Measurements from ENCODE around the gene TBX2.
"Not testable (repeated sequence)": the region's sequence is repeated elsewhere in the genome, so short reads cannot be mapped to it uniquely, and the experiment has no call there.

TBX2 gene

DNA sequence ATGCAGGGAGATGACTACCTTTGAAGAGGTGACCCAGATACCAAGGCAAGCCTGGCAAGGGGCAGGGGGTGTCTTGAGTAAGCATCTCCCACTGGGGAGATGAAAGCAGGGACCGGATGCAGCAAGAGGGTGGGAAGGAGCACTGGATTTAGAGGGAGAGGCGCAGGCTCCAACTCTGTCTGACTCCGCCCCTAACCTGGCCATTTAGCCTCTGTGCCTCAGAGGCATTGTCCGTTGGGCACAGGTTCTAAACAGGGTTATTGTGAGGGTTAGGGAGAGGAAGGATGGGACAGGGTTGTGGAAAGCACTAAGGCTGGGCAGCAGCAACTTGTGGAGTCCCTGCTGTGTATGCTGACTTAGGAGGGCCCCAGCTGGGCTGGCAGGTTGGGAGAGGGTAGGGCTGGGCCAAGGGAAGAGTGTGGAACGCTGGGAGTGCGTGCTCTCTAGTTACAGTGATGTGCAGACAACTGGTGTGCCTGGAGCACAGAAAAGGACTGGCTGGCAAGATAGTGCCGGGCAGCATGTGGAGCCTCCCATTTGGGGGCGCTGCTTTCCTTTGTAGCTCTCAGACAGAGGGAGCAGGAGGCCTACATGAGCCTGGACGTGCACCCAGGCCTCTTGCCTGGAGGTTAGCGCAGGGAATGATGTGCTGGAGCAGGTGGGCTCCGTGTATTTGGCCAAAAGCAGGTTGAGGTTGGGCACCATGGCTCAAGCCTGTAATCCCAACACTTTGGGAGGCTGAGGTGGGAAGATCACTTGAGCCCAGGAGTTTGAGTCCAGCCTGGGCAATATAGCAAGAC, 26.2 kb downstream of the TBX2 start:
- in situ Hi-C loops (cut with MboI; ENCODE audit: low sequenced_read_pairs): no loop called here

DNA sequence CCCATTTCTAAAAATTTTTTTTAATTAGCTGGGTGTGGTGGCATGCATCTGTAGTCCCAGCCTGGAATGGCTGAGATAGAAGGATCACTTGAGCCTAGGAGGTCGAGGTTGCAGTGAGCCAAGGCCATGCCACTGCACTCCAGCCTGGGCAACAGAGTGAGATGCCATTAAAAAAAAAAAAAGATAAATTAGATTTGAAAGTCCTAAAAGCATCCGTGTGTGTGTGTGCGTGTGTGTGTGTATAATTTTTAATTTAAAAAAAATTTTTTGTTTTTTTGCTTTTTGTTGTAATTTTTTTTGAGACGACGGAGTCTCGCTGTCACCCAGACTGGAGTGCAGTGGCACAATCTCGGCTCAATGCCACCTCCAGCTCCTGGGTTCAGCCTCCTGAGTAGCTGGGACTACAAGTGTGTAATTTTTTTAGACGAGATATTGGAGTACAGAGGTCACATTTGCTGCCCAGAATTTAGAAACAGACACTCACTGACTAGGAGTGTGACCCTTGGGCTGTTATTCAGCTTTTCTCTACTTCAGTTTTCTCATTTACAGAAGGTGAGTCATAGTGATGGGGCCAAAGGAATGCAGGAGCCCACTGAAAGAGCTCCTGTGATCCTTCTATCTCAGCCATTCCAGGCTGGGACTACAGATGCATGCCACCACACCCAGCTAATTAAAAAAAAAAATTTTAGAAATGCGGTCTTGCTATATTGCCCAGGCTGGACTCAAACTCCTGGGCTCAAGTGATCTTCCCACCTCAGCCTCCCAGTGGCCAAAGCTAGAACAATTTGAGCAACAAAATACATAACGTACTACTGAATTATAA, 27.1 kb downstream of the TBX2 start:
- in situ Hi-C loops (cut with MboI; ENCODE audit: low sequenced_read_pairs): no loop called here

- in situ Hi-C loops (cut with MboI; ENCODE audit: low sequenced_read_pairs): no loop called here
Measured at GRCh38 chr17:61427567-61427966, 27.9 kb downstream of the TBX2 start.

- in situ Hi-C loops (cut with MboI; ENCODE audit: low sequenced_read_pairs): no loop called here
Measured at GRCh38 chr17:61429274-61429673, 29.6 kb downstream of the TBX2 start.

GRCh38 chr17:61429831-61430230, 30.2 kb downstream of the TBX2 start:
- in situ Hi-C loops (cut with MboI; ENCODE audit: low sequenced_read_pairs): not testable (repeated sequence)

- in situ Hi-C loops (cut with MboI; ENCODE audit: low sequenced_read_pairs): no loop called here
Measured at GRCh38 chr17:61431594-61432311, 32.1 kb downstream of the TBX2 start.

- in situ Hi-C loops (cut with MboI; ENCODE audit: low sequenced_read_pairs): no loop called here
Measured at GRCh38 chr17:61436273-61436672, 36.6 kb downstream of the TBX2 start.

GRCh38 chr17:61436995-61437704, 37.5 kb downstream of the TBX2 start:
- in situ Hi-C loops (cut with MboI; ENCODE audit: low sequenced_read_pairs): no loop called here

- in situ Hi-C loops (cut with MboI; ENCODE audit: low sequenced_read_pairs): no loop called here
Measured at GRCh38 chr17:61440697-61441096, 41.1 kb downstream of the TBX2 start.

- in situ Hi-C loops (cut with MboI; ENCODE audit: low sequenced_read_pairs): not testable (repeated sequence)
Measured at GRCh38 chr17:61441507-61441906, 41.9 kb downstream of the TBX2 start.

DNA sequence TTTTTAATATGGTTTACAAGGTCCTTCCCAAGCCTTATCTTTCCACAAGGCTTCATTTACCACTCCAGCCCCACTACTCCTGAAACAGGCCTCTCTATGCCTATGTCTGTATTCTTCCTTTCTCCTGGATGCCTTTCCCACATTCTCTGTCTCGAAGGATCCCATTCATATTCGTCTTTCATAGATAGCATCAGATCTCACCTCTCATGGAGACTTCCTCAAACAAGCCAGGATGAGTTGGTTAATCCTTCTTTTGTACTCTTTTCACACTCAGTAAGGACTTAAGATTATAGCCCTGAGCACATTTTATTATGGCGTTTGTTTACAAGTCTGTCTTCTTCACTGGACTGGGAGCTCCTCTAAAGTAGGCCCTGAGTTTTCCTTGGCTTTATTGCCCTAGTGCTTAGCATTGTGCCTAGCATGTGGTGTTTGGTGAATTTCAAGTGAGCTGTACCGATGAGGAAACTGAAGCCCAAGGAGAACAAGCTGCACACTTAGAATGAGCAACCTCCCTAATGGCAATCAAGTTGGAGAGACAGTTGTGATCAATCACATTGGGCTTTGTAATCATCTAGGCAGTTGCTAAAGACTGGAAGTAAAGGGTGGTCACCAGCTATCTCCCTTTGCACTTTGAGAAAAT, 42.6 kb downstream of the TBX2 start:
- in situ Hi-C loops (cut with MboI; ENCODE audit: low sequenced_read_pairs): no loop called here

DNA sequence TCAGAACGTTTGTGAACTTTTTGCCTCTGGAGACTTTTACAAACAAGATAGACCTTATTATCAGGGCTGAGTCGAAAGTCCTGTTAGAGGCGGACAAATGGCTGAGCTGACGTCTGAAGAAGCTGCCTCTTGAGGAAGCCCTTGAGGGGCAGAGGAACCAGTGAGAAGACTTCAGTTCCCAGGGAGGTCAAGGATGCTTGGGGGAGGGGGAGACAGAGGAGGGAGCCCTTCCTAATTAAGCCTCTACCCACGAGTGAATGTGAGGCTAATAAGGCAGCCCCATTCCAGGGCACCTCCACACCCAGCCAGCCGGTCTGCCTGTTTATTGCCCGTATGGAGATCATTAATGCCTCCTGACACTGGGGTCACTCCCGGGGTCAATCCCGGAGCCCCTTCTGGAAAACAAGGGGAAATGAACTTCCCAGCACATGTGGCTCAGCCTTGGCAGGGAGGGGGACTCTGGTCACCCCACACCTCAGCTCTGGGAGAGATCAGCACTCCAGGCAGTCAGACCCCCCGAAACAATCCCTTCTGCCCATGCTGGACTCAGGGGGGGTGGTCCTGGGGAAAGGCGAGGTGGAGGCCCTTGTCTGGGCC, 43.3 kb downstream of the TBX2 start:
- in situ Hi-C loops (cut with MboI; ENCODE audit: low sequenced_read_pairs): no loop called here

DNA sequence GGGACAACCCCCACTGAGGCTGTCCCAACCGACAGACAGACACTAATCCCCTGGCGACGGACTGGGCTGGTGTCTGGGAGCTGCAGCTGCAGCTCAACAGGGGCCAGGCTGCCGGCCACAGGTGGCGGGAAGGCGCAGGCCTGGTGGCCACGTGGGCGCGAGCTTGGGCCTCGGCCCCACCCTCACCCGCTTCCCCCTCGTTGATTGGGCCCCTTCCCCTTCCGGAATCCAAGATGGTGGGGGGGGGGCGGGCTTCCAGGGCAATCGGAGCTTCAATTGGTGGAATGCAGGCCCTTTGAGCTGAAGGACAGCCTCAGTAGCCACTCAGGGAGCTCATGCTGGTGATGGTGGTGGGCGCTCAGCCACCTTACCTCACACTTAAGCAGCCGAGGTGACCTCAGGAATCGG, 43.8 kb downstream of the TBX2 start:
- in situ Hi-C loops (cut with MboI; ENCODE audit: low sequenced_read_pairs): no loop called here

DNA sequence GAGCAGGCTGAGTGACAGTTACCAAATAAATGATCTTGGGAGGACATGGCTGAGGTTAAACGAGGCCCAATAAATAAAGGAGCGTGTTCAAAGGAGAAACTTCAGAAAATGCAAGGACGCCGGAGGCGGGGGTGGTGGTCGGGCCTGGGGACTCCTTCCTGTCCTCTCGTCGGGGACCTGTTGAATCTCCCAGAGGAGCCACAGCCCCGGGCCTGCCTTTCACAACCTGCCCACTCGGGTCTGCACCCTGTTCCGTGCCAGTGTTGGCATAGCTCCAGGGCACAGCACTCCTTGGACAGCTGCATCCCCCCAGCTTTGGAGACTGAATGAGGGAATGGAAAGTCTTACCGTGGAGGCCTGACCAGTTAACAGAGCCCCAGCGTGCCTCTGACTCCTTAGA, 44.4 kb downstream of the TBX2 start:
- in situ Hi-C loops (cut with MboI; ENCODE audit: low sequenced_read_pairs): no loop called here

GRCh38 chr17:61444831-61445230, 45.2 kb downstream of the TBX2 start:
- in situ Hi-C loops (cut with MboI; ENCODE audit: low sequenced_read_pairs): no loop called here

DNA sequence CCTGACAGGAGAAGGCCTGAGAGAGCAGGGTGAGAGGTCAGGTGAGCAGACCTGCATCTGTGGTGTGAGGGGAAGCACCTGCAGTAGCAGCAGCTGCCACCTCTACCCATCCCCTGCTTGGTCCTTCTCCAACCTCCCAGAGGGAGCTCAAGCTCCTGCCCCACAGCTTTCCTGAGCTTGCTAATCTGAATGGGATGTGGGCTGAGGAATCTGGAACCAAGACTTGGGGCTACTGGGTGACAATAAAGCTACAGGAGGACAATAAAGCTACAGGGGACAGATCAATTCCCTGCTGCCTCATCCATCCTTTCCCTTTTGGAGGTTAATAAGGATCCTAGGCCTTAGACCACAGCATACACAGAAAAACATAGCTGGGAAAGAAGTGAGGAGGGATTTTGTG, 47.7 kb downstream of the TBX2 start:
- in situ Hi-C loops (cut with MboI; ENCODE audit: low sequenced_read_pairs): no loop called here

GRCh38 chr17:61448042-61448441, 48.4 kb downstream of the TBX2 start:
- in situ Hi-C loops (cut with MboI; ENCODE audit: low sequenced_read_pairs): no loop called here

DNA sequence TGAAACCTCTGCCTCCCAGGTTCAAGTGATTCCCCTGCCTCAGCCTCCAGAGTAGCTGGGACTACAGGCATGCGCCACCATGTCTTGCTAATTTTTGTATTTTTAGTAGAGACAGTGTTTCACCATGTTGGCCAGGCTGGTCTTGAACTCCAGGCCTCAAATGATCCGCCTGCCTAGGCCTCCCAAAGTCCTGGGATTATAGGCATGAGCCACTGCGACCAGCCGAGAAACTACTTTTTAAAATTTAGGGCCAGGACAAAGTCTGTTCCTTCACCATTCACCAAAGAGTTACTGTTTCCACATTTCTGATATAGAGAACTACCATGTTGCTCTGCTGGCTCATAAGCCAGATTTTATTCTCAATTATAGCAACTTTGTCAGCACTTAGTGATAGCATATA, 49.5 kb downstream of the TBX2 start:
- in situ Hi-C loops (cut with MboI; ENCODE audit: low sequenced_read_pairs): not testable (repeated sequence)

DNA sequence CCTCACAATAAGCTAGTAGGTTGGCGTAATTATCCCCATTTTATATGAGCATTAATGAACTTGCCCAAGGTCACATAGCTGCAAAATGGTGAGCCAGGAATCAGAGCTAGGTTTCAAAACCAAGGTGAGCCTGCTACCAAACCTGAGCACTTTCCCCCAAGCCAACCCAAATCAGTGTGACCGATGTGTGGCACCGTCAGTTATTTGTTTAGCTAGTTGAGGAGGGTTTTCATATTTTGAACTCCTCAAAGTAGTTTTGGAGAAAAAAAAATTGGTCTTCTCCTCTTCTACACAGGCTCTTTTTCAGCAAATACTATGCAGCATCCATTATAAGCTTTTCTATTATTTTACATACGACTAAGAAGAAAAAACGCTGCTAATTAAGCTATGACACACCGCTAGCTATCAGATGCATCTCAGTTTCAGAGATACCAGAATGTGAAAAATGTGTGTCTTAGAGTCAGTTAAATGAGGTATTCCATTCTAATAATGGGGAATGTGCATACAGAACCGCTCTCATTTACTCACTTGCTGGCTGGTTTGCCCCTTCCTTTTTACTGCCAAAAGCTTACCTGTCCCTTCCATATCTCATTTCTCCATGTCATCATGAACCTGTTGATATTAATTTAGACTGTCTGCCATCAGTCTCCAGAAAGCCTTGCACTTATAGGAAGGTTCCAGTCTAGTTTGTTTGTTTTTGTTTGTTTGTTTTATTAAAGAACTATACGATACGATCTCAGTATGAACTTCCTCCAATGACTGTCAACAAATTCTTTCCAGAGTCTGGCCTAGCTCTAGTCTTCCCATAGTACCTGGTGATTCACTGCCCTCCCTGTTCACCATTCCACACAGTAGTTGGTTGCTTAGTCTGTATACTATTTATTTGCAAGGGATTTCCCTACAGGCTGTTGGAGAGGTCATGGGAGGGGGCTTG, 50.3 kb downstream of the TBX2 start:
- in situ Hi-C loops (cut with MboI; ENCODE audit: low sequenced_read_pairs): no loop called here

Measured in HL-60/S4 (cell line).